Kidney (tissue), 14 donors: Measurements from ENCODE around the gene RALGDS. TPM values are rescaled to one million over a fixed set of nuclear protein-coding genes. Genes with fewer than 3 reads are reported as not detected.

ENCODE experiments used
- DNase-seq, 5 donors: peaks; one replicate each; pipeline ENCODE4 v3.0.0-alpha.2; 2013 to 2020
- FAIRE-seq: peaks from 2 replicates; lab custom pipeline; 2012; peaks lifted over from hg19 to GRCh38; lab: Jason Lieb, UNC
- H3K27ac ChIP-seq, 2 donors: one replicate each; pipeline ENCODE4 v1.7.0; 2013; ENCODE audit warnings: low read depth in 2 of 2, low read length in 2 of 2, inconsistent platforms in 1 of 2
- H3K27me3 ChIP-seq: one replicate; pipeline ENCODE4 v1.7.1; 2013; ENCODE audit warnings: low read length, inconsistent platforms; ENCODE audit not compliant: control insufficient read depth, insufficient read depth
- H3K36me3 ChIP-seq, 3 donors: one replicate each; pipeline versions ENCODE4 v1.7.0 to v1.7.1; 2013; ENCODE audit warnings: low read length in 3 of 3, control low read depth in 1 of 3, inconsistent platforms in 1 of 3; ENCODE audit not compliant: insufficient read depth in 3 of 3, control insufficient read depth in 2 of 3
- H3K4me1 ChIP-seq, 3 donors: one replicate each; pipeline versions ENCODE4 v1.7.0 to v1.7.1; 2013; ENCODE audit warnings: low read length in 3 of 3, inconsistent platforms in 1 of 3, low read depth in 1 of 3; ENCODE audit not compliant: control insufficient read depth in 2 of 3, insufficient read depth in 2 of 3
- H3K4me3 ChIP-seq, 3 donors: one replicate each; pipeline versions ENCODE4 v1.7.0 to v1.8.1; 2013; ENCODE audit warnings: low read length in 3 of 3, control low read depth in 1 of 3, inconsistent platforms in 1 of 3
- H3K9ac ChIP-seq, 3 donors: one replicate each; pipeline versions ENCODE4 v1.7.0 to v1.7.1; 2013; ENCODE audit warnings: low read length in 3 of 3, control low read depth in 1 of 3, inconsistent platforms in 1 of 3
- H3K9me3 ChIP-seq, 3 donors: one replicate each; pipeline versions ENCODE4 v1.7.0 to v1.7.1; 2013; ENCODE audit warnings: low read length in 3 of 3, control low read depth in 1 of 3, inconsistent platforms in 1 of 3; ENCODE audit not compliant: control insufficient read depth in 2 of 3, insufficient read depth in 1 of 3
- CTCF ChIP-seq: IDR thresholded peaks from 3 replicates; pipeline ENCODE4 v1.5.1; 2012; ENCODE audit warnings: mild to moderate bottlenecking, moderate library complexity, borderline replicate concordance; ENCODE audit not compliant: insufficient read depth; ENCODE audit errors: extremely low read depth
- intact Hi-C: fragments of 100-400 bp; cut with DNase I; formaldehyde crosslinking; loops from one replicate; pipeline ENCODE4 v1.11.1; 2022
- polyA plus RNA-seq: library from polyadenylated mRNA; stranded (reverse); fragments of 350-450 nt; fragmentation: Illumina TruSeq; extraction: RNeasy Lipid Tissue Mini Kit (QIAGEN cat#74804); gene quantifications from one replicate; pipeline ENCODE4 v1.2.3, GENCODE V29; 2014; ENCODE audit warnings: low read depth, low replicate concordance; ENCODE audit not compliant: insufficient read depth
- total RNA-seq: library from RNA; stranded (reverse); fragmentation: NEBNext Ultra II Directional; extraction: Animal tissue kit (Norgen Biotek cat#: 25700); gene quantifications from one replicate; pipeline ENCODE4 v1.2.1, GENCODE V29; 2021
- donor health status: control.
- donor health status: control.
- donor health status: control.
- donor health status: control.
- donor health status: control.
- donor health status: DM: yes; HTN: yes; CAD: no.
- donor health status: Normal renal cell carcinoma (clear cell type).

The RALGDS gene
- total and polyA plus RNA-seq, 2 donors from 2014 or later = 13.0 to 43.3 TPM

GRCh38 chr9:133090187-133090586 is 30.9 kb downstream of the RALGDS start:
- no peaks in the 10 kb centered on the region for H3K9me3 ChIP-seq
- FAIRE-seq = no peak
- H3K27me3 ChIP-seq = no peaks in the 10 kb centered on the region
- H3K4me3 ChIP-seq = no peak overlapping the region
- no peaks in the 10 kb centered on the region for H3K36me3 ChIP-seq
- H3K27ac ChIP-seq = no peak overlapping the region
- TF ChIP-seq CTCF = no peak
- intact Hi-C loops = no loop called here
- H3K9ac ChIP-seq = no peak overlapping the region
- H3K4me1 ChIP-seq = no peaks in the 10 kb centered on the region
- peak in 1 of 5 donors; percentile 28 for DNase-seq

- intact Hi-C loops = no loop called here
Observed at GRCh38 chr9:133089271-133089671, 31.8 kb downstream of the RALGDS start.

GRCh38 chr9:133088756-133089155 is 32.3 kb downstream of the RALGDS start:
- Histone ChIP-seq H3K4me1 (no peaks in the 10 kb centered on the region), H3K27me3 (no peaks in the 10 kb centered on the region), H3K36me3 (no peaks in the 10 kb centered on the region), H3K4me3 (no peak overlapping the region), H3K27ac (no peak overlapping the region), H3K9ac (no peak overlapping the region), H3K9me3 (no peaks in the 10 kb centered on the region)
- FAIRE-seq = no peak
- no peak for TF ChIP-seq CTCF
- intact Hi-C loops = no loop called here
- DNase-seq = no peak

More at GRCh38 chr9:133089271-133089671, 31.8 kb downstream of the RALGDS start:
- DNase-seq (no peak), FAIRE-seq (no peak)
- H3K9me3 ChIP-seq = no peaks in the 10 kb centered on the region
- no peak overlapping the region for H3K27ac ChIP-seq
- TF ChIP-seq CTCF = no peak
- H3K4me1 ChIP-seq = no peaks in the 10 kb centered on the region
- H3K9ac ChIP-seq = no peak overlapping the region
- no peak overlapping the region for H3K4me3 ChIP-seq
- H3K27me3 ChIP-seq = no peaks in the 10 kb centered on the region
- no peaks in the 10 kb centered on the region for H3K36me3 ChIP-seq

- FAIRE-seq = no peak
- H3K4me3 ChIP-seq = no peak overlapping the region
- no peak for TF ChIP-seq CTCF
Observed at GRCh38 chr9:133088146-133088750, 32.8 kb downstream of the RALGDS start.

More at GRCh38 chr9:133088146-133088750, 32.8 kb downstream of the RALGDS start:
- Histone ChIP-seq H3K9ac (no peak overlapping the region), H3K27ac (no peak overlapping the region), H3K9me3 (no peaks in the 10 kb centered on the region), H3K36me3 (no peaks in the 10 kb centered on the region), H3K4me1 (no peaks in the 10 kb centered on the region), H3K27me3 (no peaks in the 10 kb centered on the region)
- DNase-seq = peak in 1 of 5 donors; percentile 54
- intact Hi-C loops = no loop called here
